ENCODE data around the gene WHRN. TPM values are rescaled to one million over a fixed set of nuclear protein-coding genes. Genes with fewer than 3 reads are reported as not detected.

WHRN gene
- total and polyA plus RNA-seq, 2 of the 8 experiments (the other 6 are each of a cell fraction or from before 2014, with no cell fraction given), result 4.4 to 7.7 TPM

- Histone ChIP-seq H4K8ac (ENCODE audit: extremely low read depth, insufficient read depth, low read length) (no peak overlapping the region), H4K20me1 (replicated peaks in 1 of 2; ENCODE audit: control insufficient read depth in 1 of 2, insufficient read depth in 2 of 2, low read length in 2 of 2) (peaks cover 0 to 2% of the 10 kb centered on the region in 2 experiments), H2AFZ (ENCODE audit: low read length) (no peak overlapping the region), H4K91ac (replicated peaks; ENCODE audit: insufficient read length, low read length) (peak overlapping the region; percentile 32), H3K18ac (ENCODE audit: extremely low read depth, low read length) (no peak overlapping the region; the same call in 1 of the 2 replicates), H3K4me1 (replicated peaks in 1 of 4; ENCODE audit: control insufficient read depth in 3 of 4, insufficient read depth in 4 of 4, low read length in 3 of 4) (peaks cover 5 to 25% (median 13%) of the 10 kb centered on the region in 4 experiments), H3K9ac (replicated peaks in 1 of 4; ENCODE audit: extremely low read depth in 1 of 4, low read depth in 3 of 4, low read length in 3 of 4) (no peak overlapping the region), H2BK20ac (ENCODE audit: low read length) (peak overlapping the region; percentile 21; the same call in 1 of the 2 replicates), H3K27me3 (replicated peaks in 1 of 4; ENCODE audit: control insufficient read depth in 3 of 4, extremely low read depth in 1 of 4, insufficient read depth in 3 of 4, low read length in 3 of 4) (no peaks in the 10 kb centered on the region), H3K9me3 (ENCODE audit: insufficient read depth in 2 of 2, low read depth in 1 of 2, low read length in 1 of 2) (no peaks in the 10 kb centered on the region), H3K4me2 (ENCODE audit: insufficient read depth in 1 of 2, low read depth in 2 of 2, low read length in 2 of 2) (no peak overlapping the region), H3K4me3 (ENCODE audit: extremely low read depth in 1 of 4, insufficient read depth in 2 of 4, low read depth in 3 of 4, low read length in 4 of 4) (no peak overlapping the region), H3K56ac (replicated peaks; ENCODE audit: insufficient read length, low read depth, low read length) (no peak overlapping the region), H2BK120ac (replicated peaks; ENCODE audit: low read depth, low read length) (no peak overlapping the region), H4K5ac (ENCODE audit: insufficient read length, low read depth, low read length) (no peak overlapping the region), H3K79me2 (ENCODE audit: control insufficient read depth in 1 of 2, insufficient read depth in 2 of 2, low read length in 2 of 2) (no peaks in the 10 kb centered on the region), H3K23ac (ENCODE audit: insufficient read length) (no peak overlapping the region), H2BK15ac (ENCODE audit: low read length) (0 out of 2 replicates have a peak overlapping the region, but pooled peaks have one; percentile 53), H2BK12ac (ENCODE audit: low read depth, low read length) (peak overlapping the region; percentile 68; the same call in 1 of the 2 replicates), H3K14ac (ENCODE audit: insufficient read length) (no peak overlapping the region), H3K23me2 (ENCODE audit: low read depth, low read length) (peaks cover 5% of the 10 kb centered on the region; the same call in 1 of the 2 replicates), H3K4ac (replicated peaks; ENCODE audit: insufficient read length, low read depth, low read length) (no peak overlapping the region), H2AK5ac (ENCODE audit: low read depth, low read length) (peak overlapping the region; percentile 69; the same call in 1 of the 2 replicates), H3K36me3 (ENCODE audit: control insufficient read depth in 2 of 4, insufficient read depth in 4 of 4, low read length in 3 of 4) (peaks cover 2 to 17% (median 4%) of the 10 kb centered on the region in 4 experiments; a peak in 4 of 8 replicates), H2BK5ac (ENCODE audit: low read depth, low read length) (peak overlapping the region; percentile 37), H3K79me1 (ENCODE audit: low read depth, low read length) (no peaks in the 10 kb centered on the region), H3K27ac (ENCODE audit: low read depth, low read length) (no peak overlapping the region)
- WGBS, 2 experiments (ENCODE audit: extremely low coverage in 1 of 2, insufficient coverage in 1 of 2, insufficient read length in 1 of 2, insufficient replicate concordance in 2 of 2, low coverage in 1 of 2, low lambda C conversion rate in 2 of 2, missing lambda C conversion rate in 1 of 2), result 68% methylated on average over 9 of the region's 9 CpGs; no CpG with 5 or more reads in 1 of the 2 experiments
- ChIA-PET CTCF (ENCODE audit: partially characterized antibody) (interaction anchor here (0.9 to 1.0 kb wide), 2 partner anchors 11 to 15 kb away, joined by 3 to 6 read pairs; no protein-coding TSS in a partner anchor), POLR2A (ENCODE audit: partially characterized antibody) (interaction anchor here (0.6 to 5.9 kb wide), 2 partner anchors 11 to 18 kb away, joined by 3 to 67 read pairs; partner anchors contain the start of gene AKNA)
- DNase-seq (ENCODE audit: low read depth in 1 of 2, low spot score in 2 of 2) (no peak), FAIRE-seq (no peak)
- TF ChIP-seq RAD21 (IDR thresholded peaks at IDR 0.05 in 1 of 2, conservative IDR thresholded peaks at IDR 0.05 in 1 of 2; ENCODE audit: low read depth in 2 of 2, low read length in 2 of 2), result peak in 1 of 2 experiments; percentile 29; a peak in 1 of 4 replicates
- peak in 2 of 3 experiments; percentile 15; a peak in 2 of 4 replicates for TF ChIP-seq CTCF (IDR thresholded peaks at IDR 0.05; ENCODE audit: control extremely low read depth in 1 of 3, insufficient read depth in 1 of 3, low read depth in 1 of 3, low read length in 3 of 3)
- no peak for TF ChIP-seq JUND (IDR thresholded peaks at IDR 0.05; ENCODE audit: low read length)
Observed at GRCh38 chr9:114374936-114375335, 130.3 kb downstream of the WHRN start.

Measured in H1 (cell line).